K562 (cell line): Measurements from ENCODE around the gene LINGO4.

Experiments used
- CTCF ChIP-seq, 3 experiments: IDR thresholded peaks in 2 of 3; conservative IDR thresholded peaks in 1 of 3; 2 replicates each; pipeline ENCODE4 v1.5.1; 2011 to 2012; ENCODE audit warnings: low read length in 3 of 3, mild to moderate bottlenecking in 3 of 3, control low read depth in 2 of 3, improper control_type of control experiment in 1 of 3, inconsistent platforms in 1 of 3, low read depth in 1 of 3, mixed read lengths in 1 of 3, moderate library complexity in 1 of 3; ENCODE audit not compliant: insufficient read depth in 2 of 3
- NCOR1 ChIP-seq: fragments of 450-650 bp; IDR thresholded peaks from 2 replicates; pipeline ENCODE4 v1.6.1; 2016; ENCODE audit warnings: mild to moderate bottlenecking, moderate library complexity
- POLR2A ChIP-seq: fragments of 450-650 bp; conservative IDR thresholded peaks from 2 replicates; pipeline ENCODE4 v1.6.1; 2016
- ZNF263 ChIP-seq: sonication (generic); formaldehyde crosslinking; IDR thresholded peaks from 2 replicates; pipeline ENCODE4 v1.8.0; 2022; ENCODE audit warnings: mild to moderate bottlenecking, missing genetic modification reagents, borderline replicate concordance
- ZNF740 ChIP-seq, 3 experiments: fragments of 200-800 bp in 1 of 3; sonication (Bioruptor generic) in 1 of 3; sonication (generic) in 1 of 3; formaldehyde crosslinking in 1 of 3; IDR thresholded peaks; 2 replicates each; pipeline versions ENCODE4 v1.6.1 to v1.8.0; 2016 to 2022; ENCODE audit warnings: mild to moderate bottlenecking in 2 of 3, missing compliant biosample characterization in 2 of 3, missing genetic modification characterization in 2 of 3, missing genetic modification reagents in 1 of 3

- TF ChIP-seq ZNF740 (CRISPR knock-in tag; IDR thresholded peaks at IDR 0.05) = no peak
- no peak for TF ChIP-seq ZNF740 (tag; IDR thresholded peaks at IDR 0.05)
- TF ChIP-seq NCOR1 = no peak
- TF ChIP-seq ZNF263 (CRISPR knock-in tag) = no peak
- TF ChIP-seq POLR2A = no peak
- no peak for TF ChIP-seq CTCF (IDR thresholded peaks at IDR 0.05 in 2 of 3, conservative IDR thresholded peaks at IDR 0.05 in 1 of 3; ENCODE audit: insufficient read depth in 2 of 3, low read depth in 1 of 3, low read length in 3 of 3)
Measured at GRCh38 chr1:151803915-151804314, 1.3 kb downstream of the LINGO4 start.
